Nephron (organoid): Measurements from ENCODE around the gene ENPP6.
"Not testable (repeated sequence)": the region's sequence is repeated elsewhere in the genome, so short reads cannot be mapped to it uniquely, and the experiment has no call there.

Source experiments
- H3K27ac Mint-ChIP-seq, 3 experiments: 2 replicates each; pipeline ENCODE4 v1.8.0; 2020; ENCODE audit warnings: mixed read lengths in 3 of 3, mild to moderate bottlenecking in 2 of 3, moderate library complexity in 1 of 3
- H3K27me3 Mint-ChIP-seq: 2 replicates; pipeline ENCODE4 v1.8.0; 2021; ENCODE audit warnings: low read depth, mild to moderate bottlenecking, moderate library complexity, mixed read lengths
- H3K36me3 Mint-ChIP-seq: 2 replicates; pipeline ENCODE4 v1.8.0; 2020; ENCODE audit warnings: low read depth, mixed read lengths
- H3K4me1 Mint-ChIP-seq: 2 replicates; pipeline ENCODE4 v1.8.0; 2020; ENCODE audit warnings: mixed read lengths
- H3K4me3 Mint-ChIP-seq, 3 experiments: 2 replicates each; pipeline ENCODE4 v1.8.0; 2020; ENCODE audit warnings: mild to moderate bottlenecking in 3 of 3, mixed read lengths in 3 of 3, moderate library complexity in 2 of 3
- H3K9me3 Mint-ChIP-seq: 2 replicates; pipeline ENCODE4 v1.8.0; 2020; ENCODE audit warnings: mixed read lengths
- TF ChIP-seq, protein P1 (sequence below), 3 experiments: fragments of 200-600 bp; sonication (generic); IDR thresholded peaks; one replicate each; pipeline ENCODE4 v1.5.0; 2021; ENCODE audit warnings: antibody characterized with exemption in 3 of 3; ENCODE audit not compliant: unreplicated experiment in 3 of 3

ENPP6 gene

DNA sequence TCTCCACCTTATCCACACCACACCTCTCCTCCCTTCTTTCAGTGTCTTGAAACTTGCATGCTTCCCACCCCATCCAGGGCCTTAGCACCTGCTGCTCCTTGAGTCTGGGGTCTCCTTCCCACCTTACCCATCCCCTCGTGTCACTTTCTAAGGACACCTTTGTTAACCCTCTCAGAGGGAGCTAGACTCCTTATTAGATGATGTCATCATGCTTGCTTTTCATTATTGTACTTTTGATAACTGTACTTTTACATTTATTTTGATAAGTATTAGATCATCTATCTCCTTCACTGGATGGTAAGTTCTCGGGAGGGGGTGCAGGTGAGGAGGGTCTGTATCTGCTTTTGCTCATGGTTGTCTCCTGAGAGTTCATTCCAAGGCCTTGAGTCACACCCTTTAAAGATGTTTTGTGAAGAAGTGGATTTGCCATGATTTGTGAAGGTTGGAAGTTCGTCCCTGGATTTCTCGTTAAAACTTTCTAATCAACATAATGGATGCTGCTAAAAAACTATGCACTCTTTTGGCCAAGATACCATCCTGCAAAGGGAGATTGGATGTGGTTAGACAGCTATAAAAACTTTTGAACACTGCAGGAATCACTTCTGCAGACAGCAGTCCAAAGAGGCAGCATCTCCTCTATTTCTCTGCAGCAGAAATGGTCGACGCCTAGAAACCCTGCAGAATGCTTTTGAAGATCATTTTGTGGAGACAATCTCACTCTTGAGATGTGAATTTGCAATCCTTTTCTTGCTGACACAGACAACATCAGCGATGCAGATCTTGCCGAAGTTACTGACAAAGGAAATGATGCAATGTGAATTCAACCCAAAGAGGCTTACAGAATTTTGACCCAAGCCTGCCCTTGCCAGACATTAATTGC, 69.6 kb downstream of the ENPP6 start:
- TF ChIP-seq, protein P1, sequence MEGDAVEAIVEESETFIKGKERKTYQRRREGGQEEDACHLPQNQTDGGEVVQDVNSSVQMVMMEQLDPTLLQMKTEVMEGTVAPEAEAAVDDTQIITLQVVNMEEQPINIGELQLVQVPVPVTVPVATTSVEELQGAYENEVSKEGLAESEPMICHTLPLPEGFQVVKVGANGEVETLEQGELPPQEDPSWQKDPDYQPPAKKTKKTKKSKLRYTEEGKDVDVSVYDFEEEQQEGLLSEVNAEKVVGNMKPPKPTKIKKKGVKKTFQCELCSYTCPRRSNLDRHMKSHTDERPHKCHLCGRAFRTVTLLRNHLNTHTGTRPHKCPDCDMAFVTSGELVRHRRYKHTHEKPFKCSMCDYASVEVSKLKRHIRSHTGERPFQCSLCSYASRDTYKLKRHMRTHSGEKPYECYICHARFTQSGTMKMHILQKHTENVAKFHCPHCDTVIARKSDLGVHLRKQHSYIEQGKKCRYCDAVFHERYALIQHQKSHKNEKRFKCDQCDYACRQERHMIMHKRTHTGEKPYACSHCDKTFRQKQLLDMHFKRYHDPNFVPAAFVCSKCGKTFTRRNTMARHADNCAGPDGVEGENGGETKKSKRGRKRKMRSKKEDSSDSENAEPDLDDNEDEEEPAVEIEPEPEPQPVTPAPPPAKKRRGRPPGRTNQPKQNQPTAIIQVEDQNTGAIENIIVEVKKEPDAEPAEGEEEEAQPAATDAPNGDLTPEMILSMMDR (IDR thresholded peaks at IDR 0.05; ENCODE audit: unreplicated experiment in 3 of 3): no peak
- Mint-ChIP-seq H3K4me1 (peaks cover 8% of the 10 kb centered on the region), H3K36me3 (no peaks in the 10 kb centered on the region), H3K27ac (no peak overlapping the region), H3K4me3 (no peak overlapping the region), H3K9me3 (peaks cover 1% of the 10 kb centered on the region), H3K27me3 (peaks cover 17% of the 10 kb centered on the region)

DNA sequence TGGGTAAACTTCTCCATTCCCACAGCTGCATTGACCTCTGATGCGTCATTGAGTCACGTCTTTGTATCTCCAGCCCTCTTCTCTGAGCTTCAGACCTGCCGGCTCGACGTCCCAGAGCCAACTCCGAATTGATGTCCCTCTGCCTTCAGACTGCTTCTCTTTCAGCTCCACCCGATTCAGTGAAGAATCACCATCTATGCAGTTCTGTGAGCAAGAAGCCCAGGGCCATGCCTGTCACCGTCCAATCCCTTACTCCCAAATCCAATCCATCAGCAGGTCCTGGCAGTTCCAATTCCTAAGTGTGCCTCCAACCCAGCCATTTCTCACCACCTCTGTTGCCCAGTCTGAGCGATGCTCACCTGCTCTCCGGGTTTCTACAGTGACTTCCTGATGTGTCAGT, 70.7 kb downstream of the ENPP6 start:
- Mint-ChIP-seq H3K9me3 (peaks cover 7% of the 10 kb centered on the region), H3K36me3 (peaks cover 2% of the 10 kb centered on the region), H3K27me3 (peaks cover 20% of the 10 kb centered on the region), H3K4me1 (peaks cover 8% of the 10 kb centered on the region), H3K4me3 (no peak overlapping the region), H3K27ac (no peak overlapping the region)
- TF ChIP-seq, protein P1 (IDR thresholded peaks at IDR 0.05; ENCODE audit: unreplicated experiment in 3 of 3): no peak

DNA sequence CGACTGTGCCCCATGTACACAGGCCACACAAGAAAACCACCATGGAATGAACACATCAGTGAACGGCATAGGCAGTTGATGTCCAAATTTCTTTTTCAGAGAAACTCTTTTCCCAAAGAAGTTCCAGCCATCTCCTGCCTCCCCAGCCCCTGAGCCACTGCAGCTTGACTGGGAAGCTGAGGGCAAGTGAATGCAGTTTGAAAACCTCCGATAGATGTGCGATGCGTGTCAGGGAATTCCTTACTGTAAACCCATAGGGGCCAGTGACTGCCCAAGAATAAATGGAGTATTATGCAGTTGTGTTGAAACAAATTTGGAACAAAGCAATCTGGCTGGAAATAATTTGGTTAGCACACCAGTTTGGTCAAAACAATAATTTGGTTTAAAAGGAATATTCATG, 72.1 kb downstream of the ENPP6 start:
- Mint-ChIP-seq H3K4me1 (peaks cover 8% of the 10 kb centered on the region), H3K27me3 (peaks cover 20% of the 10 kb centered on the region), H3K9me3 (peaks cover 16% of the 10 kb centered on the region), H3K4me3 (no peak overlapping the region), H3K36me3 (peaks cover 3% of the 10 kb centered on the region), H3K27ac (no peak overlapping the region)
- TF ChIP-seq, protein P1 (IDR thresholded peaks at IDR 0.05; ENCODE audit: unreplicated experiment in 3 of 3): no peak

DNA sequence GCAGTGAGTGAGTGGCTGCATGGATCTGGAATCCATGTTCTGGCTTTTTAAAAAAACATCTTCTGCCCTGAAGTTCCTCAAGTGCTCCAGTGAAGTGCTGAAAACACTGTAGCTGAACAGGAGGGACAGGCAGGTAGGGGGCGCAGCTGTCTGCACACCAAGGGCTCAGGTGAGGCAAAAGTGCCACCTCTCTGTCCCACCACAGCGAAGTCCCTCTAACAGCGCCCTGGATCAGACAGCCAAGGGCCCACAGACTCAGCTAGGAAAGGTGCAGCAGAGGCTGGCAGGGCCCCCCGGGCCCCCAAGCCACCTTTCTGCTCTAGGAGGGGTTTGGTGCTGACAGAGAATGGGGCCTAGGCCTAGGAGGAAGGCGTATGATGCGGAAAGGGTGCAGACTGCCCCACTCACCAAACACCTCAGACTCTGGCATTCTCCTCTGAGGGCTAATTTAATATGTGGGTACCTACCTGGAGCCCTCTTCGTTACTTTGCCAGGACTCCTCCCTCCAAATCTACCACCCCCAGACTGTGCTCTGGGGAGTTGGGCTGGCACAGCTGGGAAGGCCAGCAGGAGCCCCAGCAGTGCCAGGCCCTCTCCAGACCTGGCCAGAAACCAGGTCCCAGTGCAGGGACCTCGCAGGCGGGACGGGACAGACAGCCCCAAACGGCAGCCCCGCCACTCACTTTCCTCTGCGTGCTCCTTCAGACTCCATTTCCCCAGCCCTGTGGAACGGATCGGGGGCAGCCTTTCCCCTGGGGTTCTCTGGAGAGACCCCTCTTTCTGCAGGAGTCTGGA, 73.7 kb downstream of the ENPP6 start:
- no peak overlapping the region for H3K4me3 Mint-ChIP-seq
- no peak overlapping the region for H3K27ac Mint-ChIP-seq
- TF ChIP-seq, protein P1 (IDR thresholded peaks at IDR 0.05; ENCODE audit: unreplicated experiment in 3 of 3): no peak
- H3K27me3 Mint-ChIP-seq: peaks cover 20% of the 10 kb centered on the region
- no peaks in the 10 kb centered on the region for H3K4me1 Mint-ChIP-seq
- H3K36me3 Mint-ChIP-seq: peaks cover 3% of the 10 kb centered on the region
- H3K9me3 Mint-ChIP-seq: peaks cover 17% of the 10 kb centered on the region

DNA sequence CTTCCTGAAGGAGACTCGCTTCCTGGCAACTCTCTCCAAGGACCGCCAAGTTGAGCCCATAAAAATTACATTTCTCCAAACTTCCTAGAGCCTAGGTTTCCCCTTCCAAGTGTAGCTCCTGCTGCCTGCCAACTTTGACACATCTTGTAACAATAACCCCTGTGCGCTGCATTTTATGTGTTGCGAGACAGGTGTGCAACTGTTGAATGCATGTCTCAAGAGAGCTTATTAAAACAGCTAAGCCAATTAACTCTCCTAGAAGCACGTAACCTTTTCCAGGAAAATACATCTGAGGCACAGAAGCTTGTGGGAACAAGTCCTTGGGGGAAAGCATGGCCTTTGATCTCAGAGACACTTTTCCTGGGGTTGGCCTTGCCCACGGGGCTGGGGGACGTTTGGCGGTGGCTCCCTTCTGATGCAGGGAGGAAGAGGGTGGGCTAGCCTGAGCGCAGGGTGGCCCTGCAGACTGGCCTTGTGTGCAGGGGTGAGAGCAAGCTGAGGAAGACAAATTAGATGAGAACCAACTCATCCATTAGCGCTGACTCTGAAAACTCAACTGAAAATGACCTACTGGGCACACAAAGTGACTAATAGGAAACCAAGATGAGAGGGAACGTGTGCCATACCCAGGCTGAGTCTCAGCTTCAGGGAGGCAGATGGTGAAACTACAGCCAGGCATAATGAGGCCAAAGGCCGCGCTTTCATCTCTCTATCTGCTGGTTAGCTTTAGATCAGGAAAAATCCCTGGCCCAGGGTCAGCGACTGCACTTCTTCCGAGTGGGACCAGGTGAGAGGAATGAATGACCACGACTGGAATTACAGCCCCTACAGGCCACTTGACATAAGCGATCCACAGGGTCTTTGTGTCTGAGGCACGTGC, 75.3 kb downstream of the ENPP6 start:
- TF ChIP-seq, protein P1 (IDR thresholded peaks at IDR 0.05; ENCODE audit: unreplicated experiment in 3 of 3): no peak
- Mint-ChIP-seq H3K36me3 (peaks cover 3% of the 10 kb centered on the region), H3K4me1 (no peaks in the 10 kb centered on the region)

DNA sequence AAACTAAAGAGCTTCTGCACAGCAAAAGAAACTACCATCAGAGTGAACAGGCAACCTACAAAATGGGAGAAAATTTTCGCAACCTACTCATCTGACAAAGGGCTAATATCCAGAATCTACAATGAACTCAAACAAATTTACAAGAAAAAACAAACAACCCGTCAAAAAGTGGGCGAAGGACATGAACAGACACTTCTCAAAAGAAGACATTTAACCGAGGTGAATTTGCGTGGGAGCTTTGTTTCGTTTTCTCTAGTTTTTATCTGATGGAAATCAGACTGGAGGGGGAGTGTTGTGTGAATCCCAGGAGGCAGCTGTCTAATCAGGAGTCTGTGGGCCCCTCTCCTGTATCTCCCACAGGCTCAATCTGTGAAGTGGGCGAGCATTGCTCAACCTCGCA, 76.8 kb downstream of the ENPP6 start:
- not testable (repeated sequence) for H3K27me3 Mint-ChIP-seq, H3K27ac Mint-ChIP-seq, H3K4me1 Mint-ChIP-seq, H3K4me3 Mint-ChIP-seq
- Mint-ChIP-seq H3K36me3 (peaks cover 11% of the 10 kb centered on the region), H3K9me3 (peaks cover 33% of the 10 kb centered on the region)

More for the DNA sequence above, 75.3 kb downstream of the ENPP6 start:
- Mint-ChIP-seq H3K9me3 (peaks cover 25% of the 10 kb centered on the region), H3K27ac (no peak overlapping the region), H3K4me3 (no peak overlapping the region), H3K27me3 (peaks cover 17% of the 10 kb centered on the region)
